Stimulated activated CD4-positive, alpha-beta T cell treated with anti-CD3 and anti-CD28 coated beads, Interleukin-4, amount 100 ng/mL, for 24 hours (primary cell): ENCODE data around the gene NDFIP2.
A peak's percentile ranks its signal among the peaks of the same experiment; 100 is the strongest.

Experiments used
- DNase-seq: peaks from one replicate; pipeline ENCODE4 v3.0.0-alpha.2; 2020

Gene NDFIP2

DNA sequence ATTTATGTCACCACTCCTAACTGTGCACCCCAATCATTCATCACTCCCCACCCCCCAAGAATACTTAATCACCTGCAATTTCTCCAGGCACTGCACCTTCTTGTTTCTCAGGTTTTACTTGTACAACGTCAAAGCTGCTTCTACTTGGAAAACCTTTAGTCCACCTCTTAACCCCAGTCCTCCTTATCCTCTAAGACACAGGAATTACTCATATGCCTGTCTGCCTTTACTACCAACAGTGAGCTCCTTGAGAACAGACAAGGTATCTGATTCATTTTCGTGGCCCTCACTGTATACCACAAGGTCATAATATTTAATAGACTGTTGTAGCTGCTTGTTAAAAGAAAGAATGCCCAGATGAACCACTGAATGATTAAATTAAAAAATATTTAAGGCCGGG, 21.0 kb upstream of the NDFIP2 start:
- DNase-seq = no peak

DNA sequence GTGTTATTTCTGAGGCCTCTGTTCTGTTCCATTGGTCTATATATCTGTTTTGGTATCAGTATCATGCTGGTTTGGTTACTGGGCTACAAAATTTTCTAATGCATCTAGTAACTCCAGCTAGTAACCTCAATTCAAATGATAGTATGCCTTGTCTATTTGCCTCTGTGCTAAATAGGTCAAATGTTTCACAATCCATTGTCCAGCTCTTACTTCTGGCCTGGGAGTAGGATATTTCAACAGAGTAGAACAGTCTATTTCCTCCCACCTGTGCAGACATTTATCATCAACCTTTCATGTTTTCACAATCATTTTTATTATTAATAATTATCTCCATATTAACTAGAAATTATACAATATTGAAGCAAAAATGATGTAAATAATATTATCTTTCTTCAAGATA, 18.1 kb upstream of the NDFIP2 start:
- no peak for DNase-seq

DNA sequence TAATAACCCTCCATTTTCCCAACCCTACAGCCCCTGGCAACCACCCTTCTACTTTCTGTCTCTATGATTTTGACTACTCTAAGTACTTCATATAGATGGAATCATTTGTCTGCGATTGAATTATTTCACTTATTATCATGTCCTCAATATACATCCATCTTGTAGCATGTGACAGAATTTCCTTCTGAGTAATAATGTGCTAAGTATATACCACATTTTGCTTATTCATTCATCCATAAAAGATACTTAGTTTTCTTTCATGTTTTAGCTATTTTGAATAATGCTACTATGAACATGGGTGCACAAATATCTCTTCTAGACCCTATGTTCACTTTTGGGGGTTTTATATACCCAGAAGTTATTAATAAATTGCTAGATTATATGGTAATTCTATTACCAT, 17.4 kb upstream of the NDFIP2 start:
- DNase-seq = no peak

DNA sequence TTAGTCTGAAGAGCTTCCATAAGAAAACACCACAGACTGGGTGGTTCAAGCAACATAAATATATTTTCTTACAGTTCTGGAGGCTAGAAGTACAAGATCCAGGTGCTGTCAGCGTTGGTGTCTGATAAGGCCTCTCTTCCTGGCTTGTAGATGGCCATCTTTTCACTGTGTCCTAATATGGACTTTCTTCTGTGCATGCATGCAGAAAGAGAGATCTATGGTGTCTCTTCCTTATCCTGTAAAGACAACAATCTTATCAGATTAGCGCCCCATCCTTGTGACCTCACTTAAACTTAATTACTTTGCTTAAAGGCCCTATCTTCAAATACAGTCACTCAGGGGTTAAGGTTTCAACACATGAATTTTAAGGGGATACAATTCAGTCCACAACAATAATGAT, 14.1 kb upstream of the NDFIP2 start:
- DNase-seq = no peak

DNA sequence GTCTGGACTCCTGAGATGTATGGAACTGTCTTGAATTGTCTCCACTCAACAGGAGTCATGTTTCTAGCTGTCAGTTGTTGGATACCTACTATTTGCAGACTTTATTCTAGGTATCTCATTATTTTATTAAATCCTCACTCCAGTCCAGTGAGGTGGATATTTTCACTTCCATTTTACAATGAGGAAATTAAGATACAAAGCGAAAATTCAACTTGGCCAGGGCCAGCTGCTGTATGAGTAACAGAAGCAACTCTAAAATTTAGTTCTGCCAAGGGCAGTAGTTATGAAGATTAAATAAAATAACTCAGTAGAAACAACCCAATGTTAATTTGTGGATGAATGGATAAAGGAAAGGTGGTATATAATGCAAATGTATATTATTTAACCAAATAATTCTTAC, 12.6 kb upstream of the NDFIP2 start:
- DNase-seq = no peak

DNA sequence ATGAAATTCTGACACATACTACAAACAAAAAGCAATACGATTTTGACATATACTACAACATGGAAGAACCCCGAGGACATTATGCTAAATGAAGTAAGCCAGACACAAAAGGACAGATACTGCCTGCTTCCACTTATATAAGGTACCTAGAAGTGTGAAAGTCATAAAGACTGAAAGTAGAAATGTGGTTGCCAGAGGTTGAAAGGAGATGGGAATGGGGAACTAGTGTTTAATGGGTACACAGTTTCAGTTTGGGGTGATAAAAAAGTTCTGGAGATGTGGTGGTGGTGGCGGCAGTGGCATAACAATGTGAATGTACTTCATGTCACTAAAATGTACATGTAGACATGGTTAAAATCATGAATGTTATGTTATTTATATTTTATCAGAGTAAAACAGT, 12.1 kb upstream of the NDFIP2 start:
- no peak for DNase-seq

DNA sequence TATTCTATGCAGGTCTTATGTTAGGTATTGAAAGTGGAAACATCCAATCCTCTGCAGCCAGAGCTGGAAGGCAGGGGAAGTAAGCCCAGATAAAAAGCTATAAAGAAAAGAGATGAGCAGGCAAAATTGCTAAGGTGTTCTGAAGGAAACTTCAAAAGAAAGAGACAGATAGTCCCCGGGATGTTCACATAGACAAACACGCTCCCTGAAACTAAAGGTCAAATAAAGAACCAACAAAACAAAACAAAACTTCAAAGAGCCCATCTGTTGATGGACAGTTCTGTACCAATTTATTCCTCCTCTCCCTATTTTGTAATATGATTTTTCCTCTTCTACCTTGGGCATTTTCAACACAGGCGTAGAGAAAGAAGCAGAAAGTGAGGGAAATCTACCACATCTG, 11.3 kb upstream of the NDFIP2 start:
- no peak for DNase-seq

DNA sequence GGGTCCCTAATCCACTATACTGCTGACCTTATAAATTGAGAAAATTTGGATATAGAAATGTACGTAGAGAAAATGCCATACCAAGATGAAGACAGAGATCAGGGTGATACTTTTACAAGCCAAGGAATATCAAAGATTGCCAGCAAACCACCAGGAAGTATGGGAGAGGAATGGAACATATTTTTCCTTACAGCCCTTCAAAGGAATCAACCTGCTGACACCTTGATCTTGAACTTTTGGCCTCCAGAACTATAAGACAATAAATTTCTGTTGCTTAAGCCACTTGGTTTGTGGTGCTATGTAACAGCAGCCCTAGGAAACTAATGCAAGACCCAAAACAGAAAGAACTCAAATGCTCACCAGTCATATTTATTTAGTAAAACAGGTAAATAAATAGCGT, 10.3 kb upstream of the NDFIP2 start:
- no peak for DNase-seq

DNA sequence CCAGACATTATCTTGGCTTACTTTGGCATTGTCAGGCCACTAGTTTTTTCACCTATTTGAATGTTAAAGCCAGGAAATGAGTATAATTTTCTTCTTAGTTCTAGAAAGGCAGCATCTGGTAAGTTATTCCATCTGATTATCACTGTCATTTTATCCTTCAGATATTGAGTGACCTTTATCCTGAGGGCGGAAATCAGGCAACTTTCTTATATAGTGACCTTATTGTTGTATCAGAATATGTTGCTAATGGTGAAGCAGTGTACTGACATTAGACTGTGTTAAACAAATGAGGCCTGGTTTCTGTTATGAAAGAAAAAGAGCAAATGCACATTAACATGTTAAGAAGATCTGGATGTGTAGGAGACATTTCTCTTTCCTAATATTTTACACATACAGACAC, 5.4 kb upstream of the NDFIP2 start:
- DNase-seq = no peak

DNA sequence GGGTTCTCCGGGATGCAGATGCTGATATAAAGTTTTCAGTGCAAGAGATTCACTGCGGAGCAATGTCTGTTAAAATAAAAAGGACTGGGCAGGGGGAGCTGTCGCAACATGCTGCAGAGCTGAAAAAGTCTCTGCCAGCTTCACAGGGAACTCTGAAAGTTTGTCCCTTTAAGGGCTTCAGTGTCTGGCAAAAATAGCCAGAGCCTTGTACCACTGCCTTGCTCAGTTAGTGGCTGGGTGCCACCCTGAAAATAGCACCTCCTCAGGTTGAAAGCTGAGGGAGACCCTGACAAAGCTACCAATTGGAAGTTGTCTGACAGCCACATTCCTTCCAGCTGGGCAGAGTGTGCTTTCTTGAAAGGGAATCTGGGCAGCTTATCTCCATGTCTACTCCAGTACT, 3.0 kb upstream of the NDFIP2 start:
- no peak for DNase-seq

DNA sequence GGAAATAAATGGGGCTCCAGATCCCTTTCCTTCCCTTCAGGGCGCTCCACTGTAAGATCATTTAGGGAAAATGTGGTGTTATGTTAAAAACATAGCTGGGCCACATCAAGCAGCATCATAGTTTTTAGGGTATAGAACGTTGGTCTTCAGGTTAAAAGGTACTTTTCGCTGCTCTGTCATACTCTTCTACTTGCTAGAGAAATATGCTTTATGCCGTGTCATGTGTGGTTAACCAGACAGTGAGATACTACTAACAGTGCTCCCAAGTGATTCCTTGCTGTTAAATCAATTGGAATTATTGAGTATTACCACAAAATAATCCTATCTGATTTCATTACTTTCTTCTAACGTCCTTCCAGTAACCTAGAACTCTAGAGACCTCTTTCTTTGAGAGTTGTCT, 1.1 kb upstream of the NDFIP2 start:
- no peak for DNase-seq

DNA sequence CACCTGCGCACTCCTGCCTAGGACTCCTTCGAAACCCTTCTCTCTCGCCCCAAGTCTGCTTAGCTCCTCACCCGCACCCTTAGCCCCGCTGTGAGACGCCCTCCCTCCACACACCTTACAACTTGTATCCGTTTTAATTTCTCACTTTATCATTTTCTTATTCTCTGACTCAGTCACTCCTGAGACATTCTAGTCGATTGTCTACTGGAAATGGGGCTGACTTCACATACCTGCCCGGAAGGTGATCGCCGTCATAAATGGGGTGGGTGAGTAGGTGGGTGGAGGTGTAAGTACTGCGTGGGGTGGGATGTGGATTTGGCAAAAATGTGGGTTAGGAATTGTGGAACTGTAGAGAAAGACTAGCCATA, 714 bp downstream of the NDFIP2 start:
- DNase-seq = peak; percentile 78

DNA sequence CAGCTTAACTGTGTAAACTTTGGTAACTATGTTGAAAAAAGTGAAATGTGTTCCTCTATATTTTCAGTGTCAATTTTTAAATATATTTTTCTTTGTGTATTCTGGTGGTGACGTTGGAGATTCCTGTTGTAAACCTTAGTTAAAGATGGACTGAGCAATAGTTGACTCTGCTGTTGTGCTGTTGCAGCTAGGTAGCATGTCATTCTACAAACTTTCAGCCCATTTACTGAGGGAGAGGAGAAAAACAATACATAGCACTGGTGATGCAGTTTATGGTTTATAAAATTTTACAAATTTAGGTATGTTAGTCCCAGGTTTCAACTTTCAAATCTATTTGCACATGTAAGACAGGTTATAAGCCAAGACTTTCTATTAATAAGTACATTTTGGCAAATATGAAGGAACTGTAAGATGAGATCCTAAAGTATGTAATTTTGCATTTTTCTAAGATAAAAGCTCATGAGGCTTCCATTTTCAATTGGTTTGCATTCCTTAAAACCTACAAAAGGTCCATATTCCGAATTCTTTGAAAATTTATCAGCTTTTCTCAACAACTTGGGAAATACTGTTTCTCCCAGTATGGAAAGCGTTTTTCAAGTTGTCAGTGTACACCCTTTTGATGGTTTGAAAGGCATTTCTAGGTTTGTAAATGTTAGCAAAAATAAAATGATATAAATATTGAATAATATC, 1.5 kb downstream of the NDFIP2 start:
- DNase-seq = no peak

DNA sequence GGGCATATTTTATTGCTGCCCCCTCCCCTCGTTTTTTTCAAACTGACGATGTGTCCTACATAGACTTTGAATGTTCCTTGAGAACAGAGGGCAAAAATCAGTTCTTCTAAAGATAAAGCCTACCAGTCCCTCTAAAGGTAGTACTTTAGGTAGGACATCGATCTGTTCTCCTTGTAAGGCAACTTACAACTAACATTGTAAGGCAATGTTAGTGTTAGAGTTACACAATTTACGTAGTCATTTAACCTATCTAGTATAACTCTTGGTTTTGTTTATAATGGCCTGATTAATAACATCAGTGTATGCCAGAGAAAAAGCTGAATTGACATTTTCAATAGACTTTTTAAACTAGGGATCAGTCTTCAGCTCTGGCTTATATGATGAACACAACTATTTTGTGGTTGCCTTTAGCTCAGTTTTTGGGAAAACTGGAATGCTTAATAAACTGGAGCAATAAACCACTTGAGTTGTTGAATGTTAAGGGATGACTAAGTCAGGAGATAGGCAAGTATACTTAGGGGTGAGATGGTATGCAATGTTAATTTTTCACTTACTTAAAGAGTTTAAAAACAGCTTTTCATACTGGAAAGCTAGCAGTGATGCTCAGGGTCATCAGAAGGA, 2.2 kb downstream of the NDFIP2 start:
- DNase-seq = no peak

DNA sequence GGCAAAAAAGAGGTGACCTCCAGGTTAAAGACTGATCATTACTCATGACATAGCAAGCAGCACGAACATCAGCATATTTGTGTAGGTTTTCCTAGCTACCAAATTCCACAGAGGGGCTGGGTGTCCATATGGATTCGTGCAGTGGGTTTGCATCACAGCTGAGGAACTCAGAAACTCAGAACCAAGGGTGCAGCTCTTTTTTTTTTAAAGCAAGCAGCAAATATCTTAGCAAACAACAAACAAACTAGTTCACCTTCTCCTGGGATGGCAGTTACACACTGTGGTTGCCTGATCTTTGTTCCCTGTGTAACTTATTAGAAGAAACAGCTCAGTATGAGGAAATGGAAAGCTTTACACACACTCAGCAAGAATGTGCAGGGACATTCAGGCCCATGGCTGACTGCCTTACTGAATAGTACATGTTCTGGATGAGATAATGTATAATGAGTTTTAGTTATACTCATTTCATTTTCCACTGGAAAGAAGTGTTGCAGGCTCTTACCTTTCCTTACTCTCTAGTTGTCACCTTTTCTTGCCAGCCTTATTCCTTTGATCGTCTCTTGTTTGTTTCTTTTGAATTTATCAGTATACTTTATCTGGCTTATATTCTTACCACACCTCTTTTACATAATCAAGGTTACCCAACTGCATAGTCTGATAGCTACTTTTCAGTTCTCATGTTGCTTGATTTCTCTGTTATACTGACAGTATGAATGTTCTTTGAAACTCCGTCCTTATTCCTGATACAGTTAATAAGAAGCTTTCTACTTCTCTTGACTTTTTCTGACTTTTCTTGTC, 4.3 kb downstream of the NDFIP2 start:
- DNase-seq = peak; percentile 13

DNA sequence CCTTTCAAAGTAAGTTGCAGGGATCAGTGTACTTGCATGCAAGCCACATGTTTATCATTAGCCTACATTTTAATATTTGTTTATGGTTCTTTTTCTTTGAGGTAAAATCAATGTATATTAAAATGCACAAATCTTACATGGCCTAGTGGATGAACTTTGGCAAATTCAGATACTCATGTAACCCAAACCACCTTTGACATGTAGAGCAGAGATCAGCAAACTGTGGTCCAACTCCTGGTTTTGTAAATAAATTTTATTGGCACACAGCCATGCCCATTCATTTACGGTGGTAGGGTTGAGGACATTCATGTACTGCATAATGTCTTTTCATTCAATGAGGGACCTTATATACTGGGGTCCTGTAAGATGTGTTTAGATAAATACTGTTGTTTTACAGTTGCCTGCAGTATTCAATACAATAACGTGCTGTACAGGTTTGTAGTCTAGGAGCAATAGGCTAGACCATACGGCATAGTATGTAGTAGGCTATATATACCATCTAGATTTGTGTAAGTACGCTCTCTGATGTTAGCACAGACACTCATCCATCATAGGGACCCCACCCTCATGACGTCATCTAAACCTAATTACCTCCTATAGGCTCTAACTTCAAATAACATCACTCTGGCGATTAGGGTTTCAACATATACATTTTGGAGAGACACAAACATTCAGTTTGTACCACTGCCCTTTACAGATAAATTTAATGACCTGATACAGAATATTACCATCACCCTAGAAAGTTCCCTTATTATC, 5.7 kb downstream of the NDFIP2 start:
- DNase-seq = no peak

DNA sequence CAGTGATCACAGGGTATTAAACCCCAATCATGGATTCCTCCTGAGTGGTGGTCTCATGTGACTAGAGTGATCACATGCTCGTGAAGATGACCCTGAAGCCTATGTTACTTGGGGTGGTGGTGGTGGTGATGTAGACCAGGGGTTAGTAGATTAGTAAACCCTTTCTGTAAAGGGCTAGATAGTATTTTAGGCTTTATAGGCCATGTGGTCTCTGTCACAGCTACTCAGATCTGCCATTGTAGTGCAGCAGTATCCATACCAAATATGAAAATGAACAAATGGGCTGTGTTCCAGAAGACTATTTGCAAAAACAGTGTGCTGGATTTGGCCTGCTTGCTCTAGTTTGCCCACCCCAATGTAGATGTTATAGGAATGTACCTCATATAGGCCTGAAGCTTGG, 9.4 kb downstream of the NDFIP2 start:
- no peak for DNase-seq

DNA sequence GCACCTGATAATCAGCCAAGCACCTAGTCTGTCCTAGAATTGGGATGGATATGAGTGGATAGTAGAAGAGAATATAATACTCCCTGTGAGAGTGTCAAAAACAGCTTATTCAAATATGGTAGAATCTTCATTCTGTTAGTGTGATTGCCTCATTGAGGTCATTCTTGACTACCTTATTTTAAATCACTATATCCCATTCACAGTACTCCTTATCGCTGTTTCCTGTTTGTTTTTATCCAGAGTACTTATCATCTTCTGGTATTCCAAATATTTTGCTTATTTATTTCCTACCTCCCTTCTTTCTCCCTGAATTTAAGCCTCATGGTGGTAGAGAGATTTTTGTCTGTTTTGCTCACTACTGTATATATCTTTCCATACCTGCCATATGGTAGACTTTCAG, 9.9 kb downstream of the NDFIP2 start:
- DNase-seq = no peak

DNA sequence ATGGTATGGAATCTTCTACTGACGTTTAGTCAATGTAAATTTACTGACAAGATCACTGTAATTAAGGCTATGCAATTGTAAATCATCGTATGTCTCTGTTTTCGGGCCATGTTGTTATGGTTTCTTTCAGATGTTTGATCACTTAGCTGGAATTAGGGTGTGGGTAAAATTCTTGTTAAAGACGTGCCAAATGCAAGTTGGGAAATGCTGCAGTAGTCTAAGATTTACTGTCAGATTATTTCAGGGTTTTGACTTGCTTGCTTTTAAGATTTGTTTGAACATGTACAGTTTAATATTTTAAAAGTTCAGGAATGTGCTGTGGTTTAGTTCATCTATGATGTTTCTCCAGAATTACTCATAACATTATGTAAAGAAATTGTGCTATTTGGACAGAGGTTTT, 10.8 kb downstream of the NDFIP2 start:
- DNase-seq = no peak

DNA sequence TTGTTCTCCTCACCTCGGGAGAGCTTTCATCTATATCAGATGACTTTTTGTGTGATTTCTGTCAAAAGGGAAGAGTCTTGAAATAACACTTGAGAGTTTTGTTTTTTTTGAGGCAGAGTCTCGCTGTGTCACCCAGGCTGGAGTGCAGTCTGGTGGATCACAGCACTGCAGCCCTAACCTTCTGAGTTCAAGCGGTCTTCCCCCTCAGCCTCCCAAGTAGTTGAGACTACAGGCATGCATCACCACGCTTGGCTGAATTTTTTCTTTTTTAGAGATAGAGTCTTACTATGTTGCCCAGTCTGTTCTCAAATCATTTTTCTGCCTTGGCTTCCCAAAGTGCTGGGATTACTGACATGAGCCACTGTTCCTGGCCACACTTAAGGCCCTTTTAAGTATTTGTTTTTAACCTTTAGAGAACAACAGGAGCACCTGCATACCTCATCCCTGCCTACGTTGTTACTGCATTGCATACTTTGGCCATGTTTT, 11.4 kb downstream of the NDFIP2 start:
- peak; percentile 13 for DNase-seq

DNA sequence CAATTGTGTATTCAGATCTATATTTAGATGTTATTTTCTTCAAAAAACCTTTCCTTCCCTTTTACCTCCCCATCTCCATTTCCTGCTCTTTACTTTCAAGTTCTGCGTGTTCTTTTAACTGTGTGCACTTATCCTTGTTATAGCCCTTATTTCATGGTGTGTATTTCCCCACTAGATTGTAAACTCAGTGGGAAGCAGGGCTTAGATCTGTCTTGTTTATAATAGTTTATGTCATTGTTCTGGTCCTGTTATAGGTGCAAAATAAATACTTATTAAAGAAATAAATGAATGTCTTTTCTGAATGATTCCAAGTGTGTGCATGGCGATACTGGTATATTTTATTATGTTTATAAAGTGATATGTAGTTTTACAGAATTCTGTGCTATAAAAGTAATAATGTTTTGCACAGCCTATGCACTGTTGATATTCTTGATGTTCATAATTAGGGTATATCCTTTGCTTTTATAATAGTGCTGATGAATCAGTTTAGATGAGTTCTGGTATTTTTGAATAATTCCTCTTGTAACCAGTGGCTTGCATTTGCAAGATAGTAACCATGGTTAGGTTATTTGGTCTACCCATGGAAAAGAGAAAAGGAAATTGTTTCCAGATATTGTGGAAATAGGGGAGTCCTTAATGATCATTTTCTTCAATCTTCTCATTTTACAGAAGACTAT, 12.1 kb downstream of the NDFIP2 start:
- DNase-seq = no peak

DNA sequence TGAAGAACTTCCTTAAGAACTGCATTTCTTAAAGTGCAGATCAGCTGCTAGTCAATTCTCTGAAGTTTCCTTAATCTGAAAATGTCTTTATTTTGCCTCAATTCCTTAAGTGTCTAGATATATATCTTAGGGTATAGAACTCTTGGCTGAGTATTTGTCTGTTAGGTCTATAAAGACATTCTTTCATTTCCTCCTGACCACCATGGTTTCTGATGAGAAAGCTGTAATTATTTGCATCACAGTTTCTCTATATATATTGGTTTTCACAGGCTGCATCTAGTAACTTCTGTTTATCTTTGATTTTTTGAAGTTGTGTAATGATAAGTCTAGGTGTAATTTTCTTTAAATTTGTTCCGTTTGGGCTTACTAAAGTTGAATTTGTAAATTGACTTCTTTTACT, 15.2 kb downstream of the NDFIP2 start:
- DNase-seq = no peak

DNA sequence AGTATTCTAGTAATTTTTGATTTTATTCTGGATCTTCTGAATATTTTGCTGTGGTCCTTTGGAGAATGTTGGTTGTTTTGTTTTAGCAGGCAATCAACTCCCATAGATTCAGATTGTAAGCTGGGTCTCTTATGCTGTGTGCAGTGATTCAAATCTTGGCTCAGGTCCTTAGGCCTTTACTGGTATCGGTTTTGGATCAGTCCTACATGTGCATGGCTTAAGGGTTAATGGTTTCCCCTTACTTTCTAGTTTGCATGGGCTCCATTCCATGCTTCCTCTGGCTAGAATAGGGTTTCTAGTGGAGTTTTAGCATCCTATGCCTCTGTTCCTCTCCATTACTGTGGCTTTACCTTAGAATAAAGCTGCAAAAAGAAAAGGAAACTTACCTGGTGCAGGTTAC, 16.1 kb downstream of the NDFIP2 start:
- no peak for DNase-seq
